Mucosa of rectum (tissue), 2 donors: ENCODE results near the gene SDR42E1.
"Not testable (repeated sequence)": the region's sequence is repeated elsewhere in the genome, so short reads cannot be mapped to it uniquely, and the experiment has no call there.

Source experiments
- H3K27ac ChIP-seq, 2 donors: one replicate each; pipeline ENCODE4 v1.7.0; 2013; ENCODE audit warnings: inconsistent platforms in 2 of 2, low read depth in 2 of 2, low read length in 2 of 2
- H3K27me3 ChIP-seq, 2 donors: one replicate each; pipeline ENCODE4 v1.7.0; 2013; ENCODE audit warnings: low read length in 2 of 2; ENCODE audit not compliant: control insufficient read depth in 2 of 2, insufficient read depth in 2 of 2
- H3K36me3 ChIP-seq, 2 donors: one replicate each; pipeline ENCODE4 v1.7.0; 2013; ENCODE audit warnings: low read length in 2 of 2; ENCODE audit not compliant: control insufficient read depth in 2 of 2, insufficient read depth in 2 of 2
- H3K4me1 ChIP-seq, 2 donors: one replicate each; pipeline ENCODE4 v1.7.0; 2013; ENCODE audit warnings: low read length in 2 of 2, mild to moderate bottlenecking in 1 of 2; ENCODE audit not compliant: control insufficient read depth in 2 of 2, insufficient read depth in 2 of 2
- H3K4me3 ChIP-seq, 2 donors: one replicate each; pipeline ENCODE4 v1.7.0; 2013; ENCODE audit warnings: low read length in 2 of 2
- H3K9ac ChIP-seq, 2 donors: one replicate each; pipeline ENCODE4 v1.7.0; 2013; ENCODE audit warnings: low read length in 2 of 2, low read depth in 1 of 2, mild to moderate bottlenecking in 1 of 2
- H3K9me3 ChIP-seq, 2 donors: one replicate each; pipeline ENCODE4 v1.7.0; 2013; ENCODE audit warnings: low read length in 2 of 2; ENCODE audit not compliant: control insufficient read depth in 2 of 2
- donor health status: healthy.
- donor health status: Normal muscosa, but diverticular disease.

The SDR42E1 gene

DNA sequence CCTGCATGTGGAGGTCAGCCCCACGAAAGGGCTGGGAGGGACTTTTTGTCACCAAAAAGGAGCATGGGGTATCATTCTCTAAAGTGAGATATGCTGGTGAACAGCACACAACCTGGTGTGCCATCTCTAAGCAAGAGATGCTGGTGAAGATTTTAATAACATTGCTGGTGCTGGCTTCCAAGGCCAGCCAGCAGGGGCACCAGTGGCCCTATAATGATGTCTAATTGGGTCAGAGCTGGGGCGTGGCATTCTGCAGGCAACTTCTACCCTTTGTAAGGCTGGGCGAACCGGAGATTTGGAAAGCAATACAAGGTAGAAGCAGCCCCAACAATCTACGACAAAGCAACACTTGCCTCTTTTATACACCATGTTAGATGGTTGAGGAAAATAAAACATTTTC is 16.8 kb downstream of the SDR42E1 start:
- Histone ChIP-seq H3K4me1 (peaks cover 0 to 4% of the 10 kb centered on the region in 2 donors), H3K27ac (no peak overlapping the region), H3K9me3 (no peaks in the 10 kb centered on the region), H3K36me3 (peaks cover 6 to 7% of the 10 kb centered on the region in 2 donors), H3K9ac (no peak overlapping the region), H3K4me3 (no peak overlapping the region), H3K27me3 (no peaks in the 10 kb centered on the region)

DNA sequence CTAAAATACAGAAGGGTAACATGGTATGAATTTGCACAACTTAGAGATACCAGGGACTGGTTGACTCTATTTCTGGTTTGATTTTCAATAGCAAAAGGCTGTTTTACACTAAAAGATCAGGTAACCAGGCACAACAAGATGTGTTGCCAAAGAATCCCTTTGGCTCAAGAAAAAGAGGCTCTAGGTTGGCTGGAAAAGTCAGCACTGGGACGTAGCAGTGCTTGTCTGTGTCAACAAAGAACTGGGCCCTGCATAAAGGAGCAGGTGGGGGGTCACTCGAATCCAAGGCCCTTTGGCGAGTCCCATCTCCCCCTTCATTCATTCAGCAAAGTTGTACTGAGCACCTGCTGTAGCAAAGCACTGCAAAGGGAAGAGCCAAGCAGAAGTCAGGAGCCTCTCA is 18.4 kb downstream of the SDR42E1 start:
- Histone ChIP-seq H3K36me3 (no peaks in the 10 kb centered on the region), H3K4me1 (peaks cover 0 to 4% of the 10 kb centered on the region in 2 donors), H3K9me3 (no peaks in the 10 kb centered on the region), H3K4me3 (no peak overlapping the region), H3K27me3 (no peaks in the 10 kb centered on the region), H3K9ac (no peak overlapping the region), H3K27ac (no peak overlapping the region)

DNA sequence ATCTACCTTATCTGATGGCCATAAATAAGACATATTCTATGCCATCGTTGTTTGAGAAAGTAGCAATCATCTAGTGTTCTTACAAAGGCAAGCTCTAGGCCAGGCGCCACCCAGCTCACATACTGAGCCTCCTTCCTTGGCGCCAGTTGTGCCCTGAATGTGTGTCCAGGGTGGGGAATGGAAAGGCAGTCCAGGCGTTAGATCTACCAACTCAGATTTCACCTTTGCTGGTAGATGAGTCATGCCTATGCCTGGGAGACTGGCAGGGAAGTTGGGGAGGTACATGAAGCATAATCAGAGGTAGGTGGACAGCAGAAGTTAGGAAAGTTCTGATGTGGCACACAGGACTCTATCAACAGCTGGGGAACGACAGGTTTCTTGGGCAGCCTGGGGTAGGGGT is 23.6 kb downstream of the SDR42E1 start:
- no peaks in the 10 kb centered on the region for H3K9me3 ChIP-seq
- no peak overlapping the region for H3K27ac ChIP-seq
- no peaks in the 10 kb centered on the region for H3K4me1 ChIP-seq
- no peak overlapping the region for H3K9ac ChIP-seq
- no peak overlapping the region for H3K4me3 ChIP-seq
- no peaks in the 10 kb centered on the region for H3K27me3 ChIP-seq
- no peaks in the 10 kb centered on the region for H3K36me3 ChIP-seq

DNA sequence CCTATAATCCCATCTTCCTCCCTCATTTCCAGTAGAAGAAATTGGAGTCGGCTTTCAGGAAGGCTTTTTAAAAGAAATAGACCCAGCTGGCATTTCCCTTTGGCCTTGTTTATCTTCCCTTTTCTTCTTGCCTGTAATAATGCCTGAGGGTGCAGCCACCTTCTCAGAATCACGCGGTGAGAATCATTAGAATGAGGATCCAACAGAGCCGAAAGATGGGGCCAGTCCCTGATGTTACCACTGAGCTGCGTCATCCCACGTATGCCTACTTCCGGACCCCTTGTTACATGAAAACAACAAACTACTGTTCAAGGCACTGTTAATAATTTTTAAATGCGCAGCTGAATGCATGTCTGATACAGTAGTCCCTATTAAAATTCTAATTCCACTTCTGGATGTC is 24.1 kb downstream of the SDR42E1 start:
- no peak overlapping the region for H3K27ac ChIP-seq

DNA sequence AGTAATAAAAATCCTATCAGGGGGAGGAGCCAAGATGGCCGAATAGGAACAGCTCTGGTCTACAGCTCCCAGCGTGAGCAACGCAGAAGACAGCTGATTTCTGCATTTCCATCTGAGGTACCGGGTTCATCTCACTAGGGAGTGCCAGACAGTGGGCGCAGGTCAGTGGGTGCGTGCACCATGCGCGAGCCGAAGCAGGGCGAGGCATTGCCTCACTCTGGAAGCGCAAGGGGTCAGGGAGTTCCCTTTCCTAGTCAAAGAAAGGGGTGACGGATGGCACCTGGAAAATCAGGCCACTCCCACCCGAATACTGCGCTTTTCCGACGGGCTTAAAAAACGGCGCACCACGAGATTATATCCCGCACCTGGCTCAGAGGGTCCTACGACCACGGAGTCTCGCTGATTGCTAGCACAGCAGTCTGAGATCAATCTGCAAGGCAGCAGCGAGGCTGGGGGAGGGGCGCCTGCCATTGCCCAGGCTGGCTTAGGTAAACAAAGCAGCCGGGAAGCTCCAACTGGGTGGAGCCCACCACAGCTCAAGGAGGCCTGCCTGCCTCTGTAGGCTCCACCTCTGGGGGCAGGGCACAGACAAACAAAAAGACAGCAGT is 33.8 kb downstream of the SDR42E1 start:
- not testable (repeated sequence) for H3K36me3 ChIP-seq, H3K9ac ChIP-seq, H3K27me3 ChIP-seq

More for the DNA sequence above, 24.1 kb downstream of the SDR42E1 start:
- no peaks in the 10 kb centered on the region for H3K9me3 ChIP-seq
- H3K4me3 ChIP-seq, result no peak overlapping the region
- no peak overlapping the region for H3K9ac ChIP-seq
- no peaks in the 10 kb centered on the region for H3K36me3 ChIP-seq
- no peaks in the 10 kb centered on the region for H3K27me3 ChIP-seq
- H3K4me1 ChIP-seq, result no peaks in the 10 kb centered on the region

DNA sequence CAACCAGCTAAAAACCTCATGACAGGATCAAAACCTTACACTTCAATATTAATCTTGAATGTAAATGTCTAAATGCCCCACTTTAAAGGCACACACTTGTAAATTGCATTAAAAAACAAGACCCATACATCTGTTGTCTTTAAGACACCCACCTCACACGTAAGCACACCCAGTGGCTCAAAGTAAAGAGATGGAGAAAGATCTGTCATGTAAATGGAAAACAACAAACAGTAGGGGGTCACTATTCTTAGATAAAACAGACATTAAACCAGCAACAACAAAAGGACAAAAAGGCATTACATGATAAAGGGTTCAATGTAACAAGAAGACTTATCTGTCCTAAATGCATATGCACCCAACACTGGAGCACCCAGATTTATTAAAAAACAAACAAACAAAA is 35.6 kb downstream of the SDR42E1 start:
- H3K4me3 ChIP-seq, result no peak overlapping the region
- no peaks in the 10 kb centered on the region for H3K27me3 ChIP-seq
- no peaks in the 10 kb centered on the region for H3K4me1 ChIP-seq
- H3K36me3 ChIP-seq, result no peaks in the 10 kb centered on the region
- H3K27ac ChIP-seq, result no peak overlapping the region
- no peak overlapping the region for H3K9ac ChIP-seq
- H3K9me3 ChIP-seq, result peaks cover 0 to 2% of the 10 kb centered on the region in 2 donors

More for the DNA sequence above, 33.8 kb downstream of the SDR42E1 start:
- not testable (repeated sequence) for H3K27ac ChIP-seq, H3K4me3 ChIP-seq, H3K9me3 ChIP-seq, H3K4me1 ChIP-seq

DNA sequence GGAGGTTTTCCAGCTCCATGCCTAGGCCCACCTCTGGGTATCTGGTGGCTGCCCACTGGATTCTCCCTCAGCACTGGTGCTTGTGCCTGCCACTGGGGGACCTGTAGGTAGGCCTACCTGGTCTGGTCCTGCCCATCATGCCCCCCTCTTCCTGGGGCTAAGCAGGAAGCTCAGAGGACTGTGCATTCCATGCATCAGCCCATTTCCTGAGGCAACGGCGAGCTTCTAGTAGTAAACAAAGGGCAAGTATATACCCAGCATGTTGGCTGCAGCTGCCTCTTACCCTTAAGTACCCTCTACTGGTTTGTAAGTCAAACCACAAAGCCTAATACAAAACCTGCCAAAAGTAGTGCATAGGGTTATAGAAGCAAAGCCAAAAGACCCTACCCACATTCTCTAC is 37.5 kb downstream of the SDR42E1 start:
- H3K4me1 ChIP-seq, result no peaks in the 10 kb centered on the region
- H3K36me3 ChIP-seq, result no peaks in the 10 kb centered on the region
- H3K27ac ChIP-seq, result no peak overlapping the region
- no peak overlapping the region for H3K9ac ChIP-seq
- H3K4me3 ChIP-seq, result no peak overlapping the region
- H3K27me3 ChIP-seq, result no peaks in the 10 kb centered on the region
- peaks cover 0 to 2% of the 10 kb centered on the region in 2 donors for H3K9me3 ChIP-seq

DNA sequence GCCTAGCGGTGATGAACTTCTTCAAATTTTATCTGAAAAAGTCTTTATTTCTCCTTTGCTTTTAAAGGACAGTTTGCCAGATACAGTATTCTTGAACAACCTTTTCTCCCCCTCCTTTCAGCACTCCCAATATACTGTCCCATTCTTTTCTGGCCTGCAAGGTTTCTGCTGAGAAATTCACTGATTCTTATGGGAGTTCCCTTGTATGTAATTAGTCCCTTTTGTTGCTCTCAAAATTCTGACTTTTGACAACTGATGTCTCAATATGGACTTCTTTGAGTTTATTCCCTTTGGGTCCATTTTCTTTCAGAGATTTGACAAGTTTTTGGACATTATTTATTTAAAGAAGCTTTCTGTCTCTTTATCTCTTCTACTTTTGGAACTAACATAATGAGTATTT is 39.4 kb downstream of the SDR42E1 start:
- Histone ChIP-seq H3K27me3 (no peaks in the 10 kb centered on the region), H3K36me3 (no peaks in the 10 kb centered on the region), H3K9me3 (peaks cover 0 to 2% of the 10 kb centered on the region in 2 donors), H3K27ac (no peak overlapping the region), H3K9ac (no peak overlapping the region), H3K4me1 (no peaks in the 10 kb centered on the region), H3K4me3 (no peak overlapping the region)

DNA sequence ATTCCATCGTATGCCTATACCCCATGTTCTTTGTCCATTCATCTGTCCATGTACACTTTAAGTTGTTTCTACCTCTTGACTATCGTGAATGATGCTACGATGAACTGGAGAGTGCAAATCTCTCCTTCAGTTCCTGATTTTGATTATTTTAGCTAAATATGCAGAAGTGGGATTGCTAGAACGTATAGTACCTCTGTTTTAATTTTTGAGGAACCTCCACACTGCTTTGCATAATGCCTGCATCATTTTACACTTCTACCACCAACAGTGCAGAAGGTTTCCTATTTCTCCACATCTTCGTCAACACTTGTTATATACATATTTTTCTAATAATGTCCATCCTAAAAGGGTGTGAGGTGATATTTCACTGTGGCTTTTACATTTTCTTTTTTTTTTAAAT is 43.9 kb downstream of the SDR42E1 start:
- Histone ChIP-seq H3K27me3 (no peaks in the 10 kb centered on the region), H3K4me1 (no peaks in the 10 kb centered on the region), H3K27ac (no peak overlapping the region), H3K4me3 (no peak overlapping the region), H3K9ac (no peak overlapping the region), H3K36me3 (no peaks in the 10 kb centered on the region), H3K9me3 (peaks cover 0 to 2% of the 10 kb centered on the region in 2 donors)

DNA sequence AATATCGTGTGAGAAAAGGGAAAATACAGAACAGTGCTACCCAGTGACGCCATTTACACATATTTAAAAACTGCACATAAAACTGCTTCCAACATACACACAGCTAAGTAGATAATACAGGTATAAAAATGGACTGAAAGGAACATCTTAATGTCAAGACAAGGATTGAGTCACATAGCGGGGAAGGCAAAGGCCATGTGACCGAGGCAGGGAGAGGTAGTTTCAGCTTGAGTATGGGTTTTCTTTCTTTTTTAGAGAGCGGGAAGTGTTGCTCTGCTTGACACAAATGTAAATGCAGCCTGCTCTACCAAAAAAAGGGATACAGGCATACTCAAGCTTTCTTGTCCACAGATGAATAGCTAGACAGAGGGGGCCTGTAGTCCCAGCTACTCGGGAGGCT is 46.5 kb downstream of the SDR42E1 start:
- Histone ChIP-seq H3K4me3 (no peak overlapping the region), H3K4me1 (no peaks in the 10 kb centered on the region), H3K27me3 (no peaks in the 10 kb centered on the region), H3K9ac (no peak overlapping the region), H3K27ac (no peak overlapping the region), H3K9me3 (no peaks in the 10 kb centered on the region), H3K36me3 (peaks cover 0 to 4% of the 10 kb centered on the region in 2 donors)
